Stimulated activated CD8-positive, alpha-beta memory T cell treated with anti-CD3 and anti-CD28 coated beads, Interleukin-7, amount 100 ng/mL, for 4 hours (primary cell): ENCODE data around the gene APOC4.

ENCODE experiments used
- DNase-seq, 2 donors: peaks; one replicate each; pipeline ENCODE4 v3.0.0-alpha.2; 2020; ENCODE audit warnings: low read depth in 2 of 2

The APOC4 gene

DNA sequence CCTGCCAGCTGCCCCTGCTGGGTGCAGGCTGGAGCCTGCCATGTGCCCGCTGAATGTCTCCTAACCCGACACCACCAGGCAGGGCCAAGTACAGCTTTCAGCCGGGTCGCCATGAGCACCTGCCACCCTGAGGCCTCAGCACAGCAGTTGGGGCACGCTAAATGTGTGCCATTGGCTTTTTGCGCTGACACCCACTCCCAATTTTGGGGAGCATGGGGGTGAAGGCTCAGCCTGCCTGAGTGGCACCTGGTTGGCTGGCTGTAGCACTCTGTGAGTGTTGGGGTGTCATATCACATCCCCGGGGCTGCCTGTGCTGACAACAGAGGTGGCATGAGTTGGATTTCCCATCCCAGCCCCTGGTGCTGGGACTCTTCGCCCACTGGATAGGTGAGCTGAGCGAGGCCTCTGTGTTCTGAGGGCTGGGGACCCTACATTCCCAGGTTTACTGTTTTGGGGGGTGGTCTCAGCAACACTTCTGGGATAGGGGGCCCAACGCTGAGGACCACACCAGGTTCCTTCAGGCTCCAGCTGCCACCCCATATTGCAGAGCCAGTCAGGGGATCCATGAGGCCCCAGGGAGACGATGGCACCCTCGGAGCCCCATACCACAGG, 52.0 kb downstream of the APOC4 start:
- DNase-seq: no peak
